Stimulated activated CD8-positive, alpha-beta memory T cell treated with anti-CD3 and anti-CD28 coated beads, Interleukin-7, amount 100 ng/mL, for 24 hours (primary cell): ENCODE measurements around the gene DYNLT2.

Experiments
- DNase-seq: peaks from one replicate; pipeline ENCODE4 v3.0.0-alpha.2; 2020; ENCODE audit warnings: low read depth

Gene DYNLT2

GRCh38 chr6:169738204-169738975 lies 13.0 kb downstream of the DYNLT2 start:
- DNase-seq = no peak

GRCh38 chr6:169729961-169730360 lies 21.4 kb downstream of the DYNLT2 start:
- no peak for DNase-seq

GRCh38 chr6:169726963-169727362 lies 24.4 kb downstream of the DYNLT2 start:
- DNase-seq = no peak

- DNase-seq = no peak
These were observed 25.3 kb downstream of the DYNLT2 start for GRCh38 chr6:169726049-169726400.

GRCh38 chr6:169725125-169726048 lies 26.0 kb downstream of the DYNLT2 start:
- no peak for DNase-seq

- peak; percentile 53 for DNase-seq
These were observed 26.8 kb downstream of the DYNLT2 start, which contains the start of gene PHF10 for GRCh38 chr6:169724494-169725124. TSS of gene PHF10 (minus strand) at chr6:169724500. CDS start at chr6:169723931, 569 bp downstream.

GRCh38 chr6:169723991-169724493 lies 27.3 kb downstream of the DYNLT2 start:
- peak; percentile 13 for DNase-seq

- DNase-seq = peak; percentile 35
These were observed 28.0 kb downstream of the DYNLT2 start for GRCh38 chr6:169723200-169723909.

- DNase-seq = no peak
These were observed 28.8 kb downstream of the DYNLT2 start for GRCh38 chr6:169722362-169723199.

- no peak for DNase-seq
These were observed 31.0 kb downstream of the DYNLT2 start for GRCh38 chr6:169720207-169720855.

GRCh38 chr6:169719117-169719516 lies 32.3 kb downstream of the DYNLT2 start:
- no peak for DNase-seq

- DNase-seq = no peak
These were observed 36.8 kb downstream of the DYNLT2 start for GRCh38 chr6:169714595-169714994.

- no peak for DNase-seq
These were observed 37.2 kb downstream of the DYNLT2 start for GRCh38 chr6:169714178-169714577.

GRCh38 chr6:169710009-169710408 lies 41.4 kb downstream of the DYNLT2 start:
- DNase-seq = no peak

GRCh38 chr6:169709293-169709692 lies 42.1 kb downstream of the DYNLT2 start:
- DNase-seq = no peak

GRCh38 chr6:169707772-169708171 lies 43.6 kb downstream of the DYNLT2 start:
- DNase-seq = no peak

- DNase-seq = no peak
These were observed 48.5 kb downstream of the DYNLT2 start for GRCh38 chr6:169702840-169703246.

- DNase-seq = peak; percentile 97
These were observed 49.2 kb downstream of the DYNLT2 start, which contains the start of the genes C6orf120 and WDR27 for GRCh38 chr6:169701954-169702839. TSS of gene C6orf120 (plus strand) at chr6:169702126. CDS start at chr6:169702460, 334 bp downstream. TSS of gene WDR27 (minus strand) at chr6:169702029. CDS start at chr6:169689005, 13,024 bp downstream.
